Endothelial cell of umbilical vein (primary cell): ENCODE data around the gene PRR5.

Experiments used
- CTCF ChIP-seq, 2 donors: IDR thresholded peaks; 1 replicate in 1 of 2; 2 replicates in 1 of 2; pipeline ENCODE4 v1.5.1; 2011; ENCODE audit warnings: low read length in 2 of 2, mild to moderate bottlenecking in 2 of 2, moderate library complexity in 2 of 2, control low read depth in 1 of 2, inconsistent platforms in 1 of 2, low read depth in 1 of 2; ENCODE audit not compliant: insufficient read depth in 1 of 2; ENCODE audit errors: extremely low read depth in 1 of 2
- EZH2 ChIP-seq: IDR thresholded peaks from 2 replicates; pipeline ENCODE4 v1.6.1; 2012; ENCODE audit warnings: borderline replicate concordance, low read depth, mild to moderate bottlenecking, moderate library complexity, low read length, inconsistent platforms; ENCODE audit not compliant: severe bottlenecking
- POLR2A ChIP-seq: IDR thresholded peaks from 2 replicates; pipeline ENCODE4 v1.6.1; 2012; ENCODE audit warnings: low read depth, mild to moderate bottlenecking, control low read depth, low read length

GRCh38 chr22:44661659-44662569 lies 40.1 kb upstream of the PRR5 start:
- TF ChIP-seq EZH2 (no peak), CTCF (IDR thresholded peaks at IDR 0.05; ENCODE audit: extremely low read depth in 1 of 2, insufficient read depth in 1 of 2, low read depth in 1 of 2, low read length in 2 of 2) (no peak), POLR2A (no peak)
